Ovary (tissue), 9 donors: ENCODE results near the gene TCEAL1. TPM values are rescaled to one million over a fixed set of nuclear protein-coding genes. Genes with fewer than 3 reads are reported as not detected.
"Not testable (repeated sequence)": the region's sequence is repeated elsewhere in the genome, so short reads cannot be mapped to it uniquely, and the experiment has no call there.

Source experiments
- DNase-seq, 5 donors: peaks; one replicate each; pipeline ENCODE4 v3.0.0-alpha.2; 2019 to 2020
- H3K27ac ChIP-seq, 2 donors: fragments of 200-600 bp; one replicate each; pipeline versions ENCODE4 v1.5.1 to v1.8.0; 2019 to 2022
- H3K27me3 ChIP-seq: fragments of 200-600 bp; one replicate; pipeline ENCODE4 v1.8.0; 2022
- H3K36me3 ChIP-seq: fragments of 200-600 bp; sonication (generic); one replicate; pipeline ENCODE4 v1.5.1; 2019
- H3K4me1 ChIP-seq: one replicate; pipeline ENCODE4 v1.8.1; 2013; ENCODE audit warnings: mild to moderate bottlenecking, moderate library complexity; ENCODE audit not compliant: insufficient read depth
- H3K4me3 ChIP-seq: fragments of 200-600 bp; sonication (generic); one replicate; pipeline ENCODE4 v1.5.1; 2017
- H3K9me3 ChIP-seq, 2 donors: fragments of 200-600 bp in 1 of 2; sonication (generic) in 1 of 2; one replicate each; pipeline versions ENCODE4 v1.5.1 to v1.8.1; 2013 to 2019; ENCODE audit warnings: mild to moderate bottlenecking in 1 of 2, moderate library complexity in 1 of 2
- EP300 ChIP-seq: sonication (generic); formaldehyde crosslinking; IDR thresholded peaks from one replicate; pipeline ENCODE4 v1.6.1; 2017; ENCODE audit warnings: antibody characterized with exemption
- POLR2A ChIP-seq: fragments of 450-650 bp; IDR thresholded peaks from one replicate; pipeline ENCODE4 v1.6.1; 2017; ENCODE audit warnings: antibody characterized with exemption, mild to moderate bottlenecking, moderate library complexity
- whole genome bisulfite sequencing, 3 donors: extraction: QIAGEN DNeasy Blood & Tissue Kit in 1 of 3; methylation state at CpG; one replicate each; pipeline versions ENCODE4 v1.1.5 to v1.1.7; 2013 to 2017; 5-methylcytosine and 5-hydroxymethylcytosine counted together
- intact Hi-C, 4 donors: fragments of 100-400 bp; cut with DNase I; formaldehyde crosslinking; loops; one replicate each; pipeline versions ENCODE4 v1.11.0 to v1.15.1; 2022 to 2023
- polyA plus RNA-seq, 2 donors: library from polyadenylated mRNA; stranded (reverse); fragments of 200-250 nt in 1 of 2; fragments of 350-450 nt in 1 of 2; fragmentation: Illumina TruSeq in 1 of 2; extraction: RNeasy Lipid Tissue Mini Kit (QIAGEN cat#74804) in 1 of 2; gene quantifications; one replicate each; pipeline ENCODE4 v1.2.3, GENCODE V29; 2013 to 2014
- total RNA-seq, 7 donors: library from RNA; depleted of rRNA in 2 of 7; stranded (reverse); fragments of >200 nt in 2 of 7; fragmentation: NEBNext Ultra II Directional in 3 of 7; extraction: Animal tissue kit (Norgen Biotek cat#: 25700) in 3 of 7; gene quantifications; one replicate each; pipeline versions ENCODE4 v1.1.0 to v1.2.4, GENCODE V29; 2016 to 2023
- TF ChIP-seq, protein P1 (sequence below), 3 donors: fragments of 450-650 bp in 2 of 3; fragments of 200-600 bp in 1 of 3; IDR thresholded peaks; one replicate each; pipeline versions ENCODE4 v1.5.1 to v1.8.0; 2016 to 2022; ENCODE audit warnings: antibody characterized with exemption in 3 of 3, mild to moderate bottlenecking in 1 of 3
- donor health status: DM: no; HTN: no; CAD: no; lungs with moderate emphysema.
- donor health status: DM: no; HTN: no; CAD: no.
- donor health status: Bipolar disorder and iron deficiency.
- donor health status: DM: yes; HTN: yes; CAD: no.
- donor health status: DM: no; HTN: no; CAD: no.
- donor health status: DM: yes; HTN: yes; CAD: no.

The TCEAL1 gene
- total and polyA plus RNA-seq, 9 donors, result 112 to 525 (median 234) TPM

DNA sequence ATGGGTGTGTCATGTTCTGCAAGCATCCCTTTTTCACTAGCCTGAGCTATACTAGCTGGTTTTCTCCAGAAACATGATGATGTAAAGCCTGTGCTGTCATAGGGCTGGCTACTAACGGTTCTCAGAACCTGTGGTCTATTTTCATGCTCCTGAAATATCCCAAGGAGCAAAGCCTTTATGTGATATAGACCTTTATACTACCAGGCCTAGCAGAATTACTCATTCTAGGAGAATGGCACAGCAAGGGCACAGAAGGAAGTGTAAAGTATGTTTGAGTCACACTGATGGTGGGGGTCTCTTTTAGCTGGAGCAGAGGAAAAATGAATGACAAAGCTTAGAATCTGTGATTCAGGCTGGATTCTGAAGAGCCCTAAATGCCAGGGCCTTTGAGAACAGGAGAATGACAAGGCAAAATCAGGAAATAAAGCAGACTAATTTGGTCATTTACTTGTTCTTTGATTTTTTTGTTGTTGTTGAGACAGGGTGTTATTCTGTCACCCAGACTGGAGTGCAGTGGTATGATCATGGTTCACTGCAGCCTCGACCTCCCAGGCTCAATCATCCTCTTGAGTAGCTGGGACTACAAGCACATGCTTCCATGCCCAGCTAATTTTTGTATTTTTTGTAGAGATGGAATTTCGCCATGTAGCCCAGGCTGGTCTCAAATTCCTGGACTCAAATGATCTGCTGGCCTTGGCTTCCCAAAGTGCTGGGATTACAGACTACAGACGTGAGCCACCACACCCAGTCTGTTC lies 11.8 kb downstream of the TCEAL1 start:
- Histone ChIP-seq H3K27me3 (no peaks in the 10 kb centered on the region), H3K4me1 (no peaks in the 10 kb centered on the region), H3K27ac (no peak overlapping the region), H3K4me3 (no peak overlapping the region), H3K36me3 (no peaks in the 10 kb centered on the region), H3K9me3 (peaks cover 0 to 3% of the 10 kb centered on the region in 2 donors)
- WGBS, 3 donors, result 53 to 63% (median 54%) methylated on average over 4 of the region's 4 CpGs
- no peak for DNase-seq
- TF ChIP-seq POLR2A (no peak), EP300 (no peak)
- TF ChIP-seq, protein P1, sequence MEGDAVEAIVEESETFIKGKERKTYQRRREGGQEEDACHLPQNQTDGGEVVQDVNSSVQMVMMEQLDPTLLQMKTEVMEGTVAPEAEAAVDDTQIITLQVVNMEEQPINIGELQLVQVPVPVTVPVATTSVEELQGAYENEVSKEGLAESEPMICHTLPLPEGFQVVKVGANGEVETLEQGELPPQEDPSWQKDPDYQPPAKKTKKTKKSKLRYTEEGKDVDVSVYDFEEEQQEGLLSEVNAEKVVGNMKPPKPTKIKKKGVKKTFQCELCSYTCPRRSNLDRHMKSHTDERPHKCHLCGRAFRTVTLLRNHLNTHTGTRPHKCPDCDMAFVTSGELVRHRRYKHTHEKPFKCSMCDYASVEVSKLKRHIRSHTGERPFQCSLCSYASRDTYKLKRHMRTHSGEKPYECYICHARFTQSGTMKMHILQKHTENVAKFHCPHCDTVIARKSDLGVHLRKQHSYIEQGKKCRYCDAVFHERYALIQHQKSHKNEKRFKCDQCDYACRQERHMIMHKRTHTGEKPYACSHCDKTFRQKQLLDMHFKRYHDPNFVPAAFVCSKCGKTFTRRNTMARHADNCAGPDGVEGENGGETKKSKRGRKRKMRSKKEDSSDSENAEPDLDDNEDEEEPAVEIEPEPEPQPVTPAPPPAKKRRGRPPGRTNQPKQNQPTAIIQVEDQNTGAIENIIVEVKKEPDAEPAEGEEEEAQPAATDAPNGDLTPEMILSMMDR (IDR thresholded peaks at IDR 0.05), result no peak
- intact Hi-C loops, result no loop called here

DNA sequence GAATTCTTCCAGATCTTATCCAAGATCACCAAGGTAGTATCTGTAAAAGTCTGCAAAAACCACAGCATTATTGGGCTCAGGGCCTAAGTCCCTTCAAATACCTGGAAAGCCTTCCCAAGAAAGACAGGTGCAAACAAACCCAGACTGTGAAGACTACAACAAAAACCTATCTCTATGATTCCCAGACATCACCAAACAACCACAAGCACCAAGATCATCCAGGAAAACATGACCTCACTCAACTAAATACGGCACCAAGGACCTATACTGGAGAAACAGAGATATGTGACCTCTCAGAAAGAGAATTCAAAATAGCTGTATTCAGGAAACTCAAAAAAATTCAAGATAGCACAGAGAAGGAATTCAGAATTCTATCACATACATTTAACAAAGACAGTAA lies 15.3 kb downstream of the TCEAL1 start:
- DNase-seq, result no peak
- no peak overlapping the region for H3K27ac ChIP-seq
- intact Hi-C loops, result no loop called here
- TF ChIP-seq, protein P1 (IDR thresholded peaks at IDR 0.05), result no peak
- no peak for TF ChIP-seq POLR2A
- no peak for TF ChIP-seq EP300
- H3K36me3 ChIP-seq, result no peaks in the 10 kb centered on the region
- no peak overlapping the region for H3K4me3 ChIP-seq
- H3K4me1 ChIP-seq, result no peaks in the 10 kb centered on the region
- H3K9me3 ChIP-seq, result peaks cover 0 to 3% of the 10 kb centered on the region in 2 donors
- 38 to 48% (median 46%) methylated on average over 1 of the region's 1 CpG for WGBS, 3 donors
- H3K27me3 ChIP-seq, result no peaks in the 10 kb centered on the region

DNA sequence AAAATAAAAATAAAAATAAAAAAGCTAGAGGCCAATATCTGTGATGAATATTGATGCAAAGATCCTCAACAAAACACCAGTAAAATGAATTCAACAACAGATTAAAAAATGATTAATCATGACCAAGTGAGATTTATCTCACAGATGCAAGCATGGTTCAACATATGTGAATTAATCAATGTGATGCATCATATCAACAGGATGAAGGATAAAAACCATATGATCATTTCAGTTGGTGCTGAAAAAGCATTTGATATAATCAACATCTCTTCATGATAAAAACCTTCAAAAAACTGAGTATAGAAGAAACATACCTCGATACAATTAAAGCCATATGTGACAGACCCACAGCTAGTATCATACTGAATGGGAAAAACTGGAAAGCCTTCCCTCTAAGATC lies 18.9 kb downstream of the TCEAL1 start:
- H3K27ac ChIP-seq, result no peak overlapping the region

DNA sequence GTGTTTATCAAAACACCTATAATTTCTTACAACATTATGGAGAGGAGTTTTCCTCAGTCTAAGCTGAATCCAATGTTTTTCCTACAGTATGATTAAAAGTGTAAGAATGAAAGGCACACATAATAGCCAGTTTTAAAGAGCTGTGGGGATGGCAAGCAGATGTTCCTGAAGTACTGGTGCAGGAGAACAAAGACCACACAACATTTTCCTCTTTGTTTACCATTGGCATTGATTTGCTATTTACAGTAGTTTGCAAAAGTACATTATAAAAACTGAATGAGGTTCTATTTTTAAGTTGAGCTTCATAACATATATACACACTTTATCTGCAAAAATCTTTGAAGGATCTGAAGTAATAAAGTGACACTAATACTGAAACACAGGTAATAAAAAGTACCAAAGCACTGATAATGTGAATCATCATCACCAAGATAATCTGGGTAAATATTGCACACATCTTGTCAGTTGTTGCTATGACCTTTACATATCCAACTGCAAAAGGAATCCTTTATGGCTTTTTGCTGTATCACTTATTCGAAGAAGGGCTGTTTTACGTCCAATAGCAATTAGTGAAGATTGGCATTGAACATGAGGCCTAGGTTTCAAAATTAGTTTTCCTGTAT lies 22.5 kb downstream of the TCEAL1 start:
- WGBS, 3 donors, result 65 to 86% (median 84%) methylated on average over 2 of the region's 2 CpGs
- TF ChIP-seq EP300, result no peak
- TF ChIP-seq, protein P1 (IDR thresholded peaks at IDR 0.05), result no peak
- no peak for TF ChIP-seq POLR2A
- intact Hi-C loops, result no loop called here

More for the DNA sequence above, 18.9 kb downstream of the TCEAL1 start:
- no peak for DNase-seq
- no peak overlapping the region for H3K4me3 ChIP-seq
- 58 to 82% (median 61%) methylated on average over 1 of the region's 1 CpG for WGBS, 3 donors
- intact Hi-C loops, result no loop called here
- TF ChIP-seq, protein P1 (IDR thresholded peaks at IDR 0.05), result no peak
- no peak for TF ChIP-seq POLR2A
- no peak for TF ChIP-seq EP300
- H3K4me1 ChIP-seq, result no peaks in the 10 kb centered on the region
- no peaks in the 10 kb centered on the region for H3K27me3 ChIP-seq
- H3K9me3 ChIP-seq, result peaks cover 0 to 3% of the 10 kb centered on the region in 2 donors
- no peaks in the 10 kb centered on the region for H3K36me3 ChIP-seq

DNA sequence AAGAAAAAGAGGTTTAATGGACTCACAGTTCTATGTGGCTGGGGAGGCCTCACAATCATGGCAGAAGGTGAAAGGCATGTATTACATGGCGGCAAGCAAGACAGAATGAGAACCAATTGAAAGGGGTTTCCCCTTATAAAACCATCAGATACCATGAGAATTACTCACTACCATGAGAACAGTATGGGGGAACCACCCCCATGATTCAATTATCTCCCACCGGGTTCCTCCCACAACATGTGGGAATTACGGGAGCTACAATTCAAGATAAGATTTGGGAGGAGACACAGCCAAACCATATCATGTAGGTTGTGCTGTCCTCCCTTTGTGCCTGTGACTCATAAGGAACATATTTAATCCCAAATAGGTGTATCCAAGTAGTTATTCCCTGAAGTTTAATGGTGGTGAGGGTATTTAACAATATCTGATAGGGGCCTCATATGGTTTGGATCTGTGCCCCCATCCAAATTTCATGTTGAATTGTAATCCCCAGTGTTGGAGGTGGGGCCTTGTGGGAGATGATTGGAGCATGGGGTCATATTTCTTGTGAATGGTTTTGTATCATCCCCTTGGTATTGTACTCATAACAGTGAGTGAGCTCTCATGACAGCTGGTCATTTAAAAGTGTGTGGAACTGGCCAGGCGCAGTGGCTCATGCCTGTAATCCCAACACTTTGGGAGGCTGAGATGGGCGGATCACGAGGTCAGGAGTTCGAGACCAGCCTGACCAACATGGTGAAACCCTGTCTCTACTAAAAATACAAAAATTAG lies 26.6 kb downstream of the TCEAL1 start:
- H3K27me3 ChIP-seq, H3K27ac ChIP-seq, H3K36me3 ChIP-seq, H3K4me1 ChIP-seq, DNase-seq, intact Hi-C loops, H3K9me3 ChIP-seq, H3K4me3 ChIP-seq: not testable (repeated sequence)
- WGBS, 3 donors, result 66 to 78% (median 74%) methylated on average over 7 of the region's 7 CpGs

More for the DNA sequence above, 22.5 kb downstream of the TCEAL1 start:
- Histone ChIP-seq H3K9me3 (no peaks in the 10 kb centered on the region), H3K27me3 (no peaks in the 10 kb centered on the region), H3K4me3 (no peak overlapping the region), H3K27ac (no peak overlapping the region), H3K36me3 (no peaks in the 10 kb centered on the region), H3K4me1 (no peaks in the 10 kb centered on the region)
- no peak for DNase-seq
